ENCODE data around the gene PNPLA3.

DNA sequence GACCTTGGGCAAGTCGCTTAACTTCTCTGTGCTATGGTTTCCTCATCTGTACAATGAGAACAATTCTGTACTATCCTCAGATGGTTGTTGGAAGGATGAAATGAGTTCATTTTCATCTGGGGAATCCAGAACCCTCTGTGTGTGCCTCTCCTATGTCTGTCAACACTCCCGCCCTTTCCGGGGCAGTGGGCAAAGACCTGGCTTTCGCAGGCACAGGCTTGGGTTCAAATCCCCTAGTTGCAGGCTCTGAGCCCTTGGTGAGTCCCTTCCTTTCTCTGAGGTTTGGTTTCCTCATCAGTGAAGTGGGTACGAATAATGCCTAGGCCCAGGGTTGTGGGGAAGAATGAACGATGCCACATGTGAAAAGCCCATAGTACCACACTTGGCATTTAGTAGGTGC is 37.8 kb upstream of the PNPLA3 start:
- TF ChIP-seq, protein P1, sequence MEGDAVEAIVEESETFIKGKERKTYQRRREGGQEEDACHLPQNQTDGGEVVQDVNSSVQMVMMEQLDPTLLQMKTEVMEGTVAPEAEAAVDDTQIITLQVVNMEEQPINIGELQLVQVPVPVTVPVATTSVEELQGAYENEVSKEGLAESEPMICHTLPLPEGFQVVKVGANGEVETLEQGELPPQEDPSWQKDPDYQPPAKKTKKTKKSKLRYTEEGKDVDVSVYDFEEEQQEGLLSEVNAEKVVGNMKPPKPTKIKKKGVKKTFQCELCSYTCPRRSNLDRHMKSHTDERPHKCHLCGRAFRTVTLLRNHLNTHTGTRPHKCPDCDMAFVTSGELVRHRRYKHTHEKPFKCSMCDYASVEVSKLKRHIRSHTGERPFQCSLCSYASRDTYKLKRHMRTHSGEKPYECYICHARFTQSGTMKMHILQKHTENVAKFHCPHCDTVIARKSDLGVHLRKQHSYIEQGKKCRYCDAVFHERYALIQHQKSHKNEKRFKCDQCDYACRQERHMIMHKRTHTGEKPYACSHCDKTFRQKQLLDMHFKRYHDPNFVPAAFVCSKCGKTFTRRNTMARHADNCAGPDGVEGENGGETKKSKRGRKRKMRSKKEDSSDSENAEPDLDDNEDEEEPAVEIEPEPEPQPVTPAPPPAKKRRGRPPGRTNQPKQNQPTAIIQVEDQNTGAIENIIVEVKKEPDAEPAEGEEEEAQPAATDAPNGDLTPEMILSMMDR (IDR thresholded peaks at IDR 0.05), result no peak
- TF ChIP-seq POLR2A (IDR thresholded peaks at IDR 0.05), result no peak
